Adrenal gland (tissue), 12 donors: ENCODE measurements around the gene NUDT16. TPM values are rescaled to one million over a fixed set of nuclear protein-coding genes. Genes with fewer than 3 reads are reported as not detected.

Experiments
- DNase-seq, 7 donors: peaks; one replicate each; pipeline ENCODE4 v3.0.0-alpha.2; 2019 to 2020
- H3K27ac ChIP-seq, 5 donors: fragments of 200-600 bp; sonication (generic) in 4 of 5; 1 replicate in 3 of 5; 2 replicates in 2 of 5; pipeline versions ENCODE4 v1.5.1 to v1.8.0; 2016 to 2020; ENCODE audit warnings: mild to moderate bottlenecking in 1 of 5
- H3K27me3 ChIP-seq: fragments of 200-600 bp; 2 replicates; pipeline ENCODE4 v1.8.0; 2021
- H3K36me3 ChIP-seq, 2 donors: fragments of 200-600 bp; replicated peaks in 1 of 2; 1 replicate in 1 of 2; 2 replicates in 1 of 2; pipeline versions ENCODE4 v1.5.1 to v1.8.0; 2018 to 2022
- H3K4me1 ChIP-seq, 2 donors: fragments of 200-600 bp; replicated peaks in 1 of 2; 1 replicate in 1 of 2; 2 replicates in 1 of 2; pipeline versions ENCODE4 v1.5.1 to v1.8.0; 2018 to 2021
- H3K4me3 ChIP-seq, 4 donors: fragments of 200-600 bp; sonication (generic) in 3 of 4; one replicate each; pipeline ENCODE4 v1.5.1; 2016 to 2018
- H3K9me3 ChIP-seq, 3 donors: fragments of 200-600 bp; sonication (generic) in 1 of 3; replicated peaks in 1 of 3; 1 replicate in 2 of 3; 2 replicates in 1 of 3; pipeline versions ENCODE4 v1.5.1 to v1.8.0; 2016 to 2021
- POLR2A ChIP-seq, 2 donors: fragments of 450-650 bp; IDR thresholded peaks; one replicate each; pipeline ENCODE4 v1.6.1; 2017; ENCODE audit warnings: antibody characterized with exemption in 2 of 2, mild to moderate bottlenecking in 2 of 2, moderate library complexity in 1 of 2
- WGBS, 4 donors: extraction: QIAGEN DNeasy Blood & Tissue Kit in 2 of 4; methylation state at CpG; one replicate each; pipeline versions ENCODE4 v1.1.5 to v1.1.7; 2013 to 2017; 5-methylcytosine and 5-hydroxymethylcytosine counted together
- intact Hi-C, 2 donors: fragments of 100-400 bp; cut with DNase I; formaldehyde crosslinking; loops; one replicate each; pipeline versions ENCODE4 v1.14.1 to v1.15.0; 2022 to 2023
- polyA plus RNA-seq, 3 donors: library from polyadenylated mRNA; stranded (reverse); fragments of 200-250 nt in 2 of 3; fragments of 350-450 nt in 1 of 3; fragmentation: Illumina TruSeq in 1 of 3; extraction: RNeasy Lipid Tissue Mini Kit (QIAGEN cat#74804) in 1 of 3; gene quantifications; one replicate each; pipeline ENCODE4 v1.2.3, GENCODE V29; 2013 to 2014
- total RNA-seq, 9 donors: library from RNA; depleted of rRNA in 4 of 9; stranded (reverse); fragments of >200 nt in 4 of 9; fragments of 120-200 nt in 1 of 9; fragmentation: NEBNext Ultra II Directional in 1 of 9; extraction: Animal tissue kit (Norgen Biotek cat#: 25700) in 1 of 9; gene quantifications; one replicate each; pipeline versions ENCODE4 v1.1.0 to v1.2.4, GENCODE V29; 2013 to 2023
- donor health status: healthy with polysubstance abuse.
- donor health status: Bipolar disorder and iron deficiency.
- donor health status: DM: yes; HTN: yes; CAD: no.
- donor health status: DM: no; HTN: no; CAD: no.
- donor health status: DM: no; HTN: no; CAD: no.
- donor health status: DM: yes; HTN: yes; CAD: no.

NUDT16 gene
- total and polyA plus RNA-seq, 12 donors, result 13.6 to 42.2 (median 22.4) TPM

GRCh38 chr3:131435000-131435399, 53.4 kb downstream of the NUDT16 start:
- 74 to 92% (median 87%) methylated on average over 1 of the region's 1 CpG for WGBS, 4 donors
- no peaks in the 10 kb centered on the region for H3K36me3 ChIP-seq

More at GRCh38 chr3:131435000-131435399, 53.4 kb downstream of the NUDT16 start:
- TF ChIP-seq POLR2A (IDR thresholded peaks at IDR 0.05), result no peak
- no peaks in the 10 kb centered on the region for H3K4me1 ChIP-seq
- no peaks in the 10 kb centered on the region for H3K27me3 ChIP-seq
- H3K27ac ChIP-seq, result no peak overlapping the region
- intact Hi-C loops, result no loop called here
- H3K9me3 ChIP-seq, result no peaks in the 10 kb centered on the region
- no peak overlapping the region for H3K4me3 ChIP-seq
- DNase-seq, result no peak

Other genes with a start within 250 kb of the NUDT16 start
- gene MRPL3, start 121.2 kb downstream of the NUDT16 start, total RNA-seq, result 10 to 100 TPM; 48.4 to 96.1 (median 76.7) TPM
- gene MRPL3, start 121.2 kb downstream of the NUDT16 start, polyA plus RNA-seq, result 100 to 1,000 TPM in 1 of 3 donors, 10 to 100 TPM in 2; 50.0 to 195 (median 62.6) TPM